Activated CD8-positive, alpha-beta memory T cell treated with anti-CD3 and anti-CD28 coated beads for 36 hours (primary cell): ENCODE results near the gene ADCY3. TPM values are rescaled to one million over a fixed set of nuclear protein-coding genes. Genes with fewer than 3 reads are reported as not detected.

Experiments
- CTCF ChIA-PET: fragments of 350-600 bp; sonication (Branson Sonifier 250); formaldehyde crosslinking; loops from one replicate; lab custom pipeline; 2021; ENCODE audit warnings: antibody characterized with exemption; lab: Charles Lee
- POLR2A ChIA-PET: fragments of 350-600 bp; sonication (Branson Sonifier 250); formaldehyde crosslinking; loops from one replicate; lab custom pipeline; 2021; ENCODE audit warnings: antibody characterized with exemption; lab: Charles Lee
- total RNA-seq, 2 experiments: library from RNA; stranded (reverse); gene quantifications; one replicate each; pipeline ENCODE4 v1.2.3, GENCODE V29; 2021

Gene ADCY3
- total RNA-seq, 2 experiments from 2014 or later, result 87.0 to 88.5 TPM

DNA sequence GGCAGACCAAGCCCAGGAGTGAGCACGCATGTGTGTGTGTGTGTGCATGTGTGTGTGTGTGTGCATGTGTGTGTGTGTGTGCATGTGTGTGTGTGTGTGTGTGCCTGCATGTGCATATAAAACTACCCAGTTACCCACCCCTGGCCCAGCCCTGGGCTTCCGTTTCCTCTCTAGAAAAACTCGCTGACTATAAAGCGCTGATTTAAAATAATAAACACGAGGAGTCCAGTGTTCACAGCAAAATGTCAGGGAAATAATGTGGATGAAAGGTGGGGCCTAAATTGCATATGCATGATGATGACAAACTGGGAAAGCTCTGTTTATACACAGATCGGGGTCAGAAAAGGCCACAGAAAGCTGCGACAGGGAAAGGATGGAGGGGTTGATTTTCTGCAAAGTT is 7.5 kb downstream of the ADCY3 start:
- POLR2A ChIA-PET, result no interaction called here
- CTCF ChIA-PET, result no interaction called here

DNA sequence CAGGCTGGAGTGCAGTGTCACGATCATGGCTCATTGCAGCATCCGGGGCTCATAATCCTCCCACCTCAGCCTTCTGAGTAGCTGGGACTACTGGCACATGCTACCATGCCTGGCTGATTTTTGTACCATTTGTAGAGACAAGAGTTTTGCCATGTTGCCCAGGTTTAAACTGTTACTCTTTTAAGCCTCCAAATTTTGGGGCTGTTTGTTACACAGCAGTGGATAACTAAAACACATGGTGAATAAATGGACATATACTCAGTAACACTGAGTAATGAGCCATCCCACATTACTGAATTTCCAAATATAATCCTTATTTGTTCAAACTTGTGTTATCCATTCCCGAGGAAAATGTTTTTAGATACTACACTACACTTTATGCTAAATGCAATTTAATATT is 9.8 kb downstream of the ADCY3 start:
- POLR2A ChIA-PET, result no interaction called here
- CTCF ChIA-PET, result no interaction called here

DNA sequence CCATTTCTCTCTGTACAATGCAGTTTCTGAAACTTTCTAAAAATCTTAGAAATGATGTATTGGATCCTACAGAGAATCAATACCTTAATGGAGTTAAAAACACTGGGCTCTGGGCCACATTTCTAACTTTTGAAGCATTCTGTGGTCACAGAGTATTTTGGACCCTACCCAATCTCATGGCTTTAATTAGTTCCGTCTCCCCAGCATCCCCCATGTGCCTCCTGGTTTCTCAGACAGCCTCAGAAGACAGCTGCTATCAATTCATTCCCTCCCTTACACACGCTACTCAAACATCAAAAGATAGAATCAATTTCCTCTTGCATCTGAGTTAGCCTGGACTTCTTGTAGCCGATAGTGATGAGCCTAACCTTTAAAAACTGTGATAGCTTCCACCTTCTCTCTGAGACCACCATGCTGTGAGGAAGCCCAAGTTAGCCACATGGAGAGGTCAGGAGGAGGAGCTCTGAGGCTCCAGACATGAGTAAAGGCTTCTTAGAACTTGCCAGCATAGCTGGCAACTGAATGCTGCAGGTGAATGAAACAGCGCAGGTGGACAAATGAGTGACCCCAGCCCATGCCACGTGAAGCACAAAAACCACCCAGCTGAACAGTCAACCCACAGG is 10.4 kb downstream of the ADCY3 start:
- ChIA-PET POLR2A (interaction anchor here (0.6 kb wide), 1 partner anchor 316 kb away, joined by 3 read pairs; no protein-coding TSS in a partner anchor), CTCF (no interaction called here)

DNA sequence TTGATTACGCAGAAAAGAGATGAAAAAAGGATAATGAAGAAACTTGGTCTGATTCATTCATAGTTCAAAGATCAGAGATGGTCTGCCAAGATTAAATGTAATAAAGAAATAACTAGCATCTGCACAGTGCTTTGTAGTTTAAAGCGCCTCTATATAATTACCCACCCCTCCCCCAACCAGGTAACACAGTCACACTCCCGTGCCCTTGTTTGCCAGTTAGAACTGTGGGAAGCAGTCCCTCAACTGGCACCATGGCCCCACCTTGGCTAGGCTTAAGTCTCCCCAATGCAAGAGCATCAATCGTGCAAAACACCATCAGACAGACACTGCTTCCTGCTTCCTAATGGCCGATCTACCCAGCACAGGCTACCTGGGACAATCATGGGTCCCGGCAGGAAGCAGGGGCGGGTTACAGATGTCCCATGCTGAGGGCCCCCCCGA is 11.6 kb downstream of the ADCY3 start:
- ChIA-PET CTCF (no interaction called here), POLR2A (no interaction called here)

DNA sequence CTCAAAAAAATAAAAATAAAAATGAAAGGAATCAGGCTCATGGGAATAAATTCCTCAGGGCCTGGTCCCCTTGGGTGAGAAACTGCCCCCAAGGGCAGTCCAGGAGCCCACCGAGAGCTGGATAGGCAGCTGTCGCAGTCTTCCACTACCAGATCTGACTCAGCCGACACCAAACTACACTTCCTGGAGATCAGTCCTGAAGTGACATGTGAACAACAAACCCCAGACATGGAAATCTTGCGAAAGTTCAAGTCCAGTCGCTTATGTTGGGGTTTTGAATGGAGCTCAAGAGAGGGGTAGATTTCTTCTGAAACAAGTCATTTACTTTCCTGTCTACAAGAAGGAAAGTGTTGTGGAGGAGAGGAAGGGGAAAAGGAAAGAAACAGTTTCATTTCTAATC is 12.9 kb downstream of the ADCY3 start:
- ChIA-PET CTCF (no interaction called here), POLR2A (no interaction called here)

DNA sequence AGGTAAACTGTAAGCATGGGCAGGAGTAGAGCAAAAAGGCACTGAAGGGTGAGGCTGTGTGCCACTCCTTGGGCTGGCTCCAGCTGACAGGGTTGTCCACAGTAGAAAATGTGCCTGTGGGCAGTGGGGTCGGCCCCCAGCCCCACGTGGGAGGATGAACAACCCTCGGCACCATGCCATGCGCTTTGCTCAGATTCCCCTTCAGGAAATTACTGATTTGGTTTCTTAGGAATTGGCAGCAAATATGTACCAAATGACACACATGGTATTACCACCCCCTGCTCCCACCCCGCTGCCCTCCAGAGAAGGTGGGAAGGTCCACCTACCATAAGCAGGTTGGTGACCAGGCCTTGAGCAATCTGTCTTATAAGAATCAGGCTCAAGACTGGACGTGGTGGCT is 13.6 kb downstream of the ADCY3 start:
- CTCF ChIA-PET, result no interaction called here
- POLR2A ChIA-PET, result no interaction called here

DNA sequence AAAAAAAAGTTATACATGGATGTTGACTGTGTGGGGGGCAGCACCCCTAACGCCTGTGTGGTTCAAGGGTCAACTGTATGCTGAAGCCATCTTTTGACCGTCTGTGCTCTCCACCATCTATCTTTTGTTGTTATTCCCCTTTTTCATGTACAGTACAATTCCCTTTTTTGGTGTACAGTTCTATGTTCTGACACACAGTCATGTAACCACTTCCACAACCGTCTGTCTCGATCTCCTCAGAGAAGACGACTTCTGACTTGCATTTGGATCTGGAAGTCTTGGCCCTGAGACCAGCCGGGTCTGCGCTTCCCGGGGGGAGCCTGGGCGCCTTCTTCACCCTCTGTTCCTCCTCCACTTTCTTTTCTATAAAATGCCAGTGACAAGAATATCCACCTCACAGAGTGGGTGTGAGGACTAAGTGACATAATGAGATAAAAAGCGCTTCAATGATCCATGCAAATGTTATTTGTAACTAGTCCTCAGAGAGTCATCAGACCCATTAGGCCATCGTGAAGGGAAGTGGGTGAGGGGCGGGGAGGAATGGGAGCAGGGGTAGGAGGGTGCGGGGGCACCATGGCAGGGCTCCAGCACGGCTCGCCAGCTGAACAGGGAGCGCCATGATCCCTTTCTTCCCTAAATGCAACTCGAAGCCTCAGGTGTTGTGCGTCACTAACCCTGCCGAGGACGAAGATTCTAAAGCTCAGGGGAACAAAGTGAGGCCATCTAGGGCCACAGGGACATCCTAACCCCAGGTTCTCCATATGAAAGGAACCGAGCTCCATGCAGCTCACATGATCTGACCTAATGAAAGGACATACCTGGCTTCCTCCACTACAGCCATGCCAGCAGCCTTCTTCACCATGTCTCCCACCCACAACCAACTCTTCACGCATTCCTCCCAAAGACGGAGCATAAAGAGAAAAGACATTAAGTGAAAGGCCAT is 16.6 kb downstream of the ADCY3 start:
- ChIA-PET POLR2A (no interaction called here), CTCF (no interaction called here)

DNA sequence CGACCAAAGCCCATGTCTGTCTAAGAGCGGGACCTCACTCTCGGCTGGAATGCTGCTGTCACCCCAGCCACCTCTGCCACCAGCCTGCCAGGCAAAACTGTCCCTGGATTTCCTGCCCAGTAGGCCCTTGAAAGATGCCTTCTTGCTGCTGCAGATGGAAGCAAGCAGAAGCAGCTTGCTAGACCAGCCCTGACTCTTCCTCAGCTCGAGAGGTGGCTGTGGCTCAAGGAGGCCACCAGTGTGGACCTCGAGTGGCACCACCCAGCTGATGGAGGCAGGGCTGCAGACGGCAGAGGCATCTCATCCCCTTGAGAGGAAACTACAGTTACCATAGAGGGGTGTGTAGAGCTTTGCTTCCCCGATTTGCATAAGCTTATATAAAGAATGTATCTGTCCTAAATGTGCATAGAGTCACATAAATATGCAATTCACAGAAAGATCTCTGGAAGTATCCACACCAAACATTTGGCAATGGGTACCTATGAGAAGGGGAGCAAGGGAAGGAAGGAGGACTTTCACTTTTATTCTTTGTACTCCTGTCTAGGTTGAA is 20.6 kb downstream of the ADCY3 start:
- ChIA-PET CTCF (no interaction called here), POLR2A (no interaction called here)

DNA sequence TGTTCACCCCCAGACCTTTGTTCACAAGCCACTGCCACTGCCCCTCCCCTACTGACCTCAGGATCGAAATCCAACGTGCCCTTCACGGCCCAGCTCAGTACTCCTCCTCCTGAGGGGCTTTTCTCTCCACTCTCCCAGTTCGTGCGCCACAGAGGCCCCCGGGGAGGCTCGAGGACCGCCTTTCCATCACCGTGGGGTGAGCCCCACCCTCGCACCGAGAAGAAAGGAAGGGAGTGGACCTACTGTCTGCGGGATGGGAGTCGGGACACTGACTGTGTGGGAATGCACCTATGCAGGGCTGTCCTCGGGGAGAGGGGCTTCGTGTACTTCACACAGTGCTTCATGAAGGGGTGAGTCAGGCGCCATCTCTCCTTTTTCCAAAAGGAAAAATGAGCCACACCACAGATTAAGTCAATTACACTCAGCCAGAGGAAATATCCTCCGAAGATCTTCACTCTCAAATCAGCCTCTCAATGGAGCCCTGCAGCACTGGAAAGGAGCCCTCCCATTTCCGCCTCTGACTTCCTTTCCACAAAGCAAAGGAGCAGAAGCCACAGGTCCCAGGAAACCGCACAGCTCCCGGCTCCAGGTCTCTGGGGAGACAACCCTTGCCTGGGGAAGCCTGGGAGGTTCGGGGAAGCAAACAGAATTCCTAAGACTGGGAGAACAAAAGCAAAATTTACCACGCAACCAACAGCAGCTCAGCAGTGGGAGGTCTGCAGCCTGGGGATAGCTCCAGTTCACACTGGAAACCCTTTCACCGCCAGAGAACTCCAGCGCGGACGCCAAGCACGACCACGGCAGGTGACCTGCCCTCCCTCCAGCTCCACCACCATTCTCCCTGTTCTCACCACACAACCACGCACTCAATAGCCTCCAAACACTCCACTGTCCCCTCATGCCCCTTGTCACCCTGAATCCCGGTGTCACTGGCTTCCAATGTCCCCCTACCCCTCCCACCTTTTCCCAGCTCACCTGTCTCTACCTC is 21.6 kb downstream of the ADCY3 start:
- POLR2A ChIA-PET, result no interaction called here
- CTCF ChIA-PET, result no interaction called here

DNA sequence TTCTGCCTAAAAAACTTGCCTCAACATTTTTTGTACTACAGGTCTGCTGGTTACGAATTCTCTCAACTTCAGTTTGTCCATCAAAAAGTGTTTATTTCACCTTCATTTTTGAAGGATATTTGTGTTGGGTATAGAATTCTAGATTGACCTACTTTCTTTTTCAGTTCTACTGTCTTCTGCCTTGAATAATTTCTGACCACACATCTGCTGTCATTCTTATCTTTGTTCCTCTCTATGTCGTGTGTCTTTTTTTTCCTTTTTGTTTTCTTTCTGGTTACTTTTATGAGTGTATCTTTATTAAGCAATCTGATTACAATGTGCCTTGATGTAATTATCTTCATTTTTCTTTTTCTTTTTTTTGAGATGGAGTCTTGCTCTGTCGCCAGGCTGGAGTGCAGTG is 25.3 kb downstream of the ADCY3 start:
- ChIA-PET POLR2A (no interaction called here), CTCF (no interaction called here)

DNA sequence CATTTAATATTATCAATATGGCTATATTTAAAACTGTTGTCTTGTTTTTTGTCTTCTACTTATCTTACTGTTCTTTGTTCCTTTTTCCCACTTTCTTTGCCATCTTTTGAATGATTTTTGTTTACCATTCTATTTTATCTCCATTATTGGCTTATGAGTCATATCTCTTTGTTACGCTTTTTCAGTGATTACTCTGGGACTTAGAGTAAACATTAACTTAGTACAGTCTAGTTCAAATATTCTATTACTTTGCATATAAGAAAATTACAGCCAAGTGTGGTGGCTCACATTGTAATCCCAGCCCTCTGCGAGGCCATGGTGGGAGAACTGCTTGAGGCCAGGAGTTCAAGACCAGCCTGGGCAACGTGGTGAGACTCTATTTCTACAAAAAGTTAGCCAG is 26.1 kb downstream of the ADCY3 start:
- ChIA-PET POLR2A (no interaction called here), CTCF (no interaction called here)

DNA sequence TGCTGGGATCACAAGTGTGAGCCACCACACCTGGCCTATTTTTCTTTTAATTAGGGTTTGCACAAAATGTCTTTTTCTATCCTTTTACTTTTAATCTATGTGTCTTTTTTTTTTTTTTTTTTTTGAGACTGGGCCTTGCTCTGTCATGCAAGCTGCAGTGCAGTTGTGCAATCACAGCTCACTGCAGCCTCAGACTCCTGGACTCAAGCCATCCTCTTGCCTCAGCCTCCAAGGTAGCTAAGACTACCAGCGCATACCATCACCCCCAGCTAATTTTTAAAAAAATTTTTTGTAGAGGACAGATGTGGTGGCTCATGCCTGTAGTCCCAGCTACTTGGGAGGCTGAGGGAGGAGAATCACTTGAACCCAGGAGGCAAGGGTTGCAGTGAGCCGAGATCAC is 27.1 kb downstream of the ADCY3 start:
- POLR2A ChIA-PET, result no interaction called here
- CTCF ChIA-PET, result interaction anchor here (0.7 kb wide), 1 partner anchor 299 kb away, joined by 3 read pairs; no protein-coding TSS in a partner anchor

DNA sequence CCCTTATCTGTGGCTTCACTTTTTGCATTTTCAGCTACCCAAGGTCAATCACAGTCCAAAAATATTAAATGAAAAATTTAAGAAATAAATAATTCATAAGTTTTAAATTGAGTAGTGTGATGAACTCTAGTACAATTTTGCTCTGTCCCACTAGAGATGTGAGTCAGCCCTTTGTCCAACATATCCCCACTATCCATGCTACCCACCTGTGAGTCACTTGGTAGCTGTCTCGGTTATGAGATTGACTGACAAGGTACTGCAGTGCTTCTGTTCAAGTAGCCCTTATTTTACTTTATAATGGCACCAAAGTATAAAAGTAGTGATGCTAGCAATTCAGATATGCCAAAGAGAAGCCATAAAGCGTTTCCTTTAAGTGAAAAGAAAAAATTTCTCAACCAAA is 28.8 kb downstream of the ADCY3 start:
- ChIA-PET CTCF (no interaction called here), POLR2A (interaction anchor here (0.6 kb wide), 1 partner anchor 805 kb away, joined by 3 read pairs; no protein-coding TSS in a partner anchor)

DNA sequence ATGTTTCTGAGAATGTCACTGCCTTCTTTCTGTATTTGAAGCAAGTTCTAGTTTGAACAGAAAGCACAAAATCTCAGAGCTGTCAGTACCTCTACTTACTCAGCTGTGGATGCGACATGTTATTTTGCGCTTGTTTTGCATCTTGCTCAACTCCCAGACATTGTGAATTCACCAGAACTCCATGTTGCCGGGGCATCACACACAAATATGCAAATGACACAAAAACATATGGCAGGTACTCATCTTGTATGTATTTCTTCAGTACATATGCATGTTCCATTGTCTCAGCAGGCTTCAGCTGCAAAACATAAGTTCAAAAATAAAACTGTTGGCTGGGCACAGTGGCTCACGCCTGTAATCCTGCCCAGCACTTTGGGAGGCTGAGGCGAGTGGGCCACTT is 30.8 kb downstream of the ADCY3 start:
- ChIA-PET CTCF (no interaction called here), POLR2A (no interaction called here)

DNA sequence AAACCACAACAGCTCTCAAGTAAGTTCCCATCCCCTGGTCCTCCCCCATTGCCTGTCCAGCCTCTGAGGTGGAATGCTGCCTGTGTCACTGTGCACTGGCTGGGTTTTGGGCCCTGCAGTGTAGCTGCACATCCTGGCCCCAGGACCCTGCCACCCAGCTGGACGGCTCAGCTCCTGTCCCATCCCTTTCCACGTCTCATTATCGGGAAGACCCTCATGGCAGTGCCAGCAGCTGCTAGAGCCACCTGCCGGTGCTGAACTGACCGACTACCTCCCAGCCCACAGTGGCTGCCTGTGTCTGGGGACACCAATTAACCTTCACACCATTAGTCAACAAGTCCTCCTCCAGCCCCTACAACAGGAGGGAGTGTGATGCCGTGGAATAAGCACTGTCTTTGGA is 31.9 kb downstream of the ADCY3 start:
- POLR2A ChIA-PET, result no interaction called here
- CTCF ChIA-PET, result no interaction called here

DNA sequence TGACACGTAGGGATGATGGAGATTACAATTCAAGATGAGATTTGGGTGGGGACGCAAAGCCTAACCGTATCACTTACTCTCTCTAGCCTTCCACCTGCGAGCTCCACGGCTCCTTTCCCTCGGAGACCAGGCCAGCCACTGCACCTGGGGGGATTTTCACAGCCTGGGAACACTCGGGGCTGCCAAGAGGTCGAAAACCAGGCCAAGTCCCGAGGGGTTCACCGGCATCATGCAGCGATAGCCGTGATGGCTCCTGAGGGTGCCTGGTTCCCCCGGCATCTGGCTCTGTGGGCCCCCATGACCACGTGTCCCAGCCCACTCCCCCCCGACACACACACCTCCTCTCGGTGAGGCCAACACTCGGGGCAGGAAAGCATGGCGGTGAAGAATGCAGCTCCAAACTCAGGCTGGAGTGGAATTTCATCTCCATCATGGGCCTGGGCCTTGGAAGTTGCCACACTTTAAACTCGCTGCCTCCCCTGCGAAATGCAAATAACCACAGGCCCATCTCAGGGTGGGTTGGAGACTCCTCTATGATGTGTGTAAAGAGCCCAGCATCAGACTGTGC is 32.6 kb downstream of the ADCY3 start:
- ChIA-PET POLR2A (no interaction called here), CTCF (no interaction called here)

DNA sequence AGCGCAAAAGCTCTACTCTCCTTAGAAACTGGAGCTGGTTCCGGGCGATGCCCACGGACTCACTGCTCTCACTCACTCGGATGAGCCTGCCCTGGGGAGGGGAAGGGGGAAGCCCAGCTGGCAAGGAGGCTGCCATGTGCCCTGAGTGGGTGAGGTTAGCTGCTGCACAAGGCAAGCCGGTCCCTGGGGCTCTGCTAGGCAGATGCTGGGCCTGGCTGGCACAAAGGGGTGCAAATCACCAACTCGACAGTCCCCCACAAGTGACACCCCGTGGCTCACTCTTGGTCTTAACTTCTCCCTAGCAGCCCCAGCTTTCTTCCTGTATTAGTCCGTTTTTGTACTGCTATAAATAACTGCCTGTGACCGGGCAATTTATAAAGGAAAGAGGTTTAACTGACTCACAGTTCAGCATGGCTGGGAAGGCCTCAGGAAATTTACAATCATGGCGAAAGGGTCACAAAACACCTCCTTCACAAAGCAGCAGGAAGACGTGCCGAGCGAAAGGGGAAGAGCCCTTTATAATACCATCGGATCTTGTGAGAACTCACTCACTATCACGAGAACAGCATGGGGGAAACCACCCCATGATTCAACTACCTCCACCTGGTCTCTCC is 33.2 kb downstream of the ADCY3 start:
- POLR2A ChIA-PET, result no interaction called here
- CTCF ChIA-PET, result no interaction called here

DNA sequence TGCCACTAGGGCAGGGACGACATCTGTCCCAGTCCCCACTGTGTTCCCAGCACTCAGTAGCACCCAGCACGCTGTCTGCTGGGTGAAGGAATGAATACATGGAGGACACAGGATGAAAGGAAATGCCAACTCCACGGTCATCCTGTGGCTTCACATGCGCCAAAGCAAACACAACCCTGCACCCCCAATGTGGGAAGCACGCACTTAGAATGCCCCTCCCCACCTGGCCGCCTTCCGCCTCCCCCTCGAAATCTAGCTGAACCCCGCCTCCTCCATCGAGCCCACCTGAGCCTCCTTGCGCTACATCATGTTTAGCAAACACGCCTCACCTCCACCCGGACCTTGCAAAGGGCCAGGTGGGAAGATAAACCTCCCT is 33.9 kb downstream of the ADCY3 start:
- CTCF ChIA-PET, result interaction anchor here (0.6 kb wide), 1 partner anchor 45 kb away, joined by 4 read pairs; no protein-coding TSS in a partner anchor

More for the DNA sequence above, 33.9 kb downstream of the ADCY3 start:
- POLR2A ChIA-PET, result no interaction called here
